ENCODE results near the gene PARVG. TPM values are rescaled to one million over a fixed set of nuclear protein-coding genes. Genes with fewer than 3 reads are reported as not detected.

PARVG gene
- total RNA-seq, 2 donors from 2014 or later = 3.6 to 8.4 TPM

- ATAC-seq (no peak), DNase-seq (peak in 1 of 2 donors; percentile 40)
- intact Hi-C loops (cut with DNase I, micrococcal nuclease) = no loop called here
Observed at GRCh38 chr22:44147821-44148574, 32.7 kb upstream of the PARVG start.

- intact Hi-C loops (cut with DNase I, micrococcal nuclease) = no loop called here
- ATAC-seq (no peak), DNase-seq (no peak)
Observed at GRCh38 chr22:44151676-44152075, 29.0 kb upstream of the PARVG start.

- intact Hi-C loops (cut with DNase I, micrococcal nuclease) = no loop called here
- no peak for ATAC-seq
- DNase-seq = no peak
Observed at GRCh38 chr22:44153710-44154109, 27.0 kb upstream of the PARVG start.

GRCh38 chr22:44154436-44154942, 26.2 kb upstream of the PARVG start:
- no peak for DNase-seq
- intact Hi-C loops (cut with DNase I, micrococcal nuclease) = no loop called here
- no peak for ATAC-seq

- intact Hi-C loops (cut with DNase I, micrococcal nuclease) = no loop called here
- DNase-seq (no peak), ATAC-seq (no peak)
Observed at GRCh38 chr22:44155115-44155514, 25.6 kb upstream of the PARVG start.

- ATAC-seq (no peak), DNase-seq (no peak)
- intact Hi-C loops (cut with DNase I, micrococcal nuclease) = no loop called here
Observed at GRCh38 chr22:44157916-44158618, 22.7 kb upstream of the PARVG start.

GRCh38 chr22:44158816-44159215, 21.9 kb upstream of the PARVG start:
- DNase-seq (no peak), ATAC-seq (no peak)
- intact Hi-C loops (cut with DNase I, micrococcal nuclease) = no loop called here

- DNase-seq (peak in 1 of 2 donors; percentile 56), ATAC-seq (no peak)
- intact Hi-C loops (cut with DNase I, micrococcal nuclease) = no loop called here
Observed at GRCh38 chr22:44159221-44159620, 21.5 kb upstream of the PARVG start.

- intact Hi-C loops (cut with DNase I, micrococcal nuclease) = no loop called here
- no peak for DNase-seq
Observed at GRCh38 chr22:44159811-44160210, 20.9 kb upstream of the PARVG start.

GRCh38 chr22:44160421-44160820, 20.3 kb upstream of the PARVG start:
- intact Hi-C loops (cut with DNase I, micrococcal nuclease) = no loop called here
- ATAC-seq = no peak
- DNase-seq = no peak

More at GRCh38 chr22:44159811-44160210, 20.9 kb upstream of the PARVG start:
- no peak for ATAC-seq

GRCh38 chr22:44161673-44162072, 19.1 kb upstream of the PARVG start:
- intact Hi-C loops (cut with DNase I, micrococcal nuclease) = no loop called here
- no peak for DNase-seq
- no peak for ATAC-seq

- intact Hi-C loops (cut with DNase I, micrococcal nuclease) = no loop called here
- DNase-seq (no peak), ATAC-seq (no peak)
Observed at GRCh38 chr22:44162960-44163359, 17.8 kb upstream of the PARVG start.

- ATAC-seq (no peak), DNase-seq (no peak)
- intact Hi-C loops (cut with DNase I, micrococcal nuclease) = no loop called here
Observed at GRCh38 chr22:44163536-44163935, 17.2 kb upstream of the PARVG start.

- DNase-seq (no peak), ATAC-seq (no peak)
- intact Hi-C loops (cut with DNase I, micrococcal nuclease) = no loop called here
Observed at GRCh38 chr22:44164031-44164430, 16.7 kb upstream of the PARVG start.

- no peak for ATAC-seq
- intact Hi-C loops (cut with DNase I, micrococcal nuclease) = no loop called here
- DNase-seq = no peak
Observed at GRCh38 chr22:44165286-44165874, 15.3 kb upstream of the PARVG start.

- DNase-seq = no peak
- intact Hi-C loops (cut with DNase I, micrococcal nuclease) = no loop called here
- no peak for ATAC-seq
Observed at GRCh38 chr22:44166498-44167276, 14.0 kb upstream of the PARVG start.

- intact Hi-C loops (cut with DNase I, micrococcal nuclease) = no loop called here
- ATAC-seq (no peak), DNase-seq (no peak)
Observed at GRCh38 chr22:44167501-44167900, 13.2 kb upstream of the PARVG start.

GRCh38 chr22:44168206-44168605, 12.5 kb upstream of the PARVG start:
- no peak for DNase-seq
- no peak for ATAC-seq
- intact Hi-C loops (cut with DNase I, micrococcal nuclease) = no loop called here

- intact Hi-C loops (cut with DNase I, micrococcal nuclease) = no loop called here
- DNase-seq = no peak
- no peak for ATAC-seq
Observed at GRCh38 chr22:44170470-44170869, 10.3 kb upstream of the PARVG start.
